ENCODE measurements around the gene LSAMP. TPM values are rescaled to one million over a fixed set of nuclear protein-coding genes. Genes with fewer than 3 reads are reported as not detected.

Gene LSAMP
- total RNA-seq, 1 experiment from 2014 or later: 0.90 TPM

- Mint-ChIP-seq H3K4me1 (peaks cover 0 to 6% of the 10 kb centered on the region in 2 experiments; a peak in 1 of 4 replicates), H3K27ac (no peak overlapping the region), H3K27me3 (ENCODE audit: low read depth) (no peaks in the 10 kb centered on the region), H3K9me3 (no peaks in the 10 kb centered on the region), H3K4me3 (no peak overlapping the region), H3K36me3 (ENCODE audit: insufficient read depth in 1 of 3, low read depth in 3 of 3) (no peaks in the 10 kb centered on the region)
- no peak overlapping the region for H4K5ac ChIP-seq (ENCODE audit: insufficient read length, low read depth, low read length)
- no peaks in the 10 kb centered on the region for H3K23me2 ChIP-seq (ENCODE audit: insufficient read length, low read depth, low read length, poor library complexity, severe bottlenecking)
- H3K56ac ChIP-seq (ENCODE audit: insufficient read length, low read depth, low read length): no peak overlapping the region
- H3K4me1 ChIP-seq (ENCODE audit: insufficient read depth, low read length): no peaks in the 10 kb centered on the region
- no peak overlapping the region for H3K4me2 ChIP-seq (ENCODE audit: insufficient read depth, insufficient read length, low read length)
- no peak overlapping the region for H2AFZ ChIP-seq (ENCODE audit: low read length)
- H2BK12ac ChIP-seq (ENCODE audit: insufficient read length, low read depth, low read length): no peak overlapping the region
- H4K20me1 ChIP-seq (ENCODE audit: control insufficient read depth, insufficient read depth, insufficient read length): no peaks in the 10 kb centered on the region
- H3K27me3 ChIP-seq (ENCODE audit: insufficient read depth, low read length): no peaks in the 10 kb centered on the region
- H2AK5ac ChIP-seq (ENCODE audit: insufficient read length, low read length): no peak overlapping the region
- TF ChIP-seq CTCF (conservative IDR thresholded peaks at IDR 0.05): no peak
- no peak overlapping the region for H3K23ac ChIP-seq (ENCODE audit: insufficient read length, low read depth, low read length)
- no peak overlapping the region for H3K9ac ChIP-seq (ENCODE audit: extremely low read depth, insufficient read length, low read length)
- no peaks in the 10 kb centered on the region for H3K9me3 ChIP-seq (ENCODE audit: control insufficient read depth, low read depth, low read length)
- H3K4ac ChIP-seq (ENCODE audit: low read depth, low read length): no peak overlapping the region
- no peak overlapping the region for H4K8ac ChIP-seq (replicated peaks; ENCODE audit: insufficient read length, low read depth, low read length)
- H2BK5ac ChIP-seq (ENCODE audit: insufficient read length, low read length): no peak overlapping the region
- H3T11ph ChIP-seq (ENCODE audit: low read length): no peak overlapping the region
- H3K14ac ChIP-seq (ENCODE audit: insufficient read depth, low read length): no peak overlapping the region
- no peak overlapping the region for H3K27ac ChIP-seq (ENCODE audit: insufficient read length, low read depth, low read length)
- H4K91ac ChIP-seq (ENCODE audit: insufficient read length, low read depth, low read length): no peak overlapping the region
- H3K79me1 ChIP-seq (ENCODE audit: insufficient read depth, low read depth, low read length, poor library complexity, severe bottlenecking): no peaks in the 10 kb centered on the region
- DNase-seq: no peak
- no peak overlapping the region for H2BK15ac ChIP-seq (ENCODE audit: low read depth, low read length)
- H2BK120ac ChIP-seq (ENCODE audit: low read depth, low read length, poor library complexity, severe bottlenecking): no peak overlapping the region
- no peak overlapping the region for H3K18ac ChIP-seq (ENCODE audit: insufficient read length, low read depth, low read length)
- no peak overlapping the region for H2BK20ac ChIP-seq (ENCODE audit: low read depth, low read length, poor library complexity, severe bottlenecking)
- no peaks in the 10 kb centered on the region for H3K79me2 ChIP-seq (ENCODE audit: insufficient read depth, low read length)
These were observed 400.0 kb downstream of the LSAMP start for GRCh38 chr3:116045314-116045713.
